ENCODE data around the gene FOXA2.
"Not testable (repeated sequence)": the region's sequence is repeated elsewhere in the genome, so short reads cannot be mapped to it uniquely, and the experiment has no call there.

Gene FOXA2

GRCh38 chr20:22567944-22568871 is 16.2 kb downstream of the FOXA2 start:
- DNase-seq = no peak

- no peak for DNase-seq
Observed at GRCh38 chr20:22566876-22567658, 17.3 kb downstream of the FOXA2 start.

DNA sequence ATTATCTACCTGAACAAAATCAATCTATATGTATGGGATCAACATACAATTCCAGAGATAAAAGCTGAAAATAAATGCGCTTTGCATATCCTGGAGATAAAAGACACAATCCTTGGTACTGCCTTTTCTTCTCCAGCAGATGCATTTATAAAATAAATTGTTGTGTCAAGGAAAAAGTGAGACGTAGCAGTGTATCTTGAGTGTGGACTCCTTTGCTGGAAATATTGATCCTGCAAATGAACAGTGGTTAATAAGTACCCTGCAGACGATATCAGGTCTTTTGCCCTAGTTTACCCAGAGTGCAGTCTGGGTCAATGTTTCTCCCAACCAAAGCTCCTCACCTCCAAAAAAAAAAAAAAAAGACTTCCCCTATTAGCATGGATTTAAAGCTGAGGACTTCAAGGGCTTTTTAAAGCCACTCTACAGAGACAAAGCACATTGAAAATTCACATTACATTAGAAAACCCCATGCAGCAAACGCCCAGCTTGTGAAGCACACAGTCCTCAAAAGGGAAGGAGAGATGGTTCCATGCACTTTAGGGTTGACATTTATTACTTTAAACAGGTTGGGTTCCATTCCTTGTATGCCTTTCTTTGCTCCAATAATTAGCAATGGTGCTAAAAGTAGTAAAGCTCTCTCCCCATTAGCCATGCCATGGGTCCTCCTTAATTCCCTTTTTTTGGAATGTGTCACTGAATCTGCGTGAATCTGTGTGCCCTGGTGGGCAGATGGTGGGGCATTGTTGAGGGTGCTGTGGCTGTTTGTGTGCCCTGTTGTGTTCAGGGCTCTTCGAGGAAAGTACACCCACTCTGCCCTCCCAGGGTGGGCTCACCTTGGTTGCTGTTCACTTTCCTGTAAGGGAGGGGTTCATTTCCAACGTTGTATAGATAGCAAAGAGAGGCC is 21.1 kb downstream of the FOXA2 start:
- DNase-seq = no peak

DNA sequence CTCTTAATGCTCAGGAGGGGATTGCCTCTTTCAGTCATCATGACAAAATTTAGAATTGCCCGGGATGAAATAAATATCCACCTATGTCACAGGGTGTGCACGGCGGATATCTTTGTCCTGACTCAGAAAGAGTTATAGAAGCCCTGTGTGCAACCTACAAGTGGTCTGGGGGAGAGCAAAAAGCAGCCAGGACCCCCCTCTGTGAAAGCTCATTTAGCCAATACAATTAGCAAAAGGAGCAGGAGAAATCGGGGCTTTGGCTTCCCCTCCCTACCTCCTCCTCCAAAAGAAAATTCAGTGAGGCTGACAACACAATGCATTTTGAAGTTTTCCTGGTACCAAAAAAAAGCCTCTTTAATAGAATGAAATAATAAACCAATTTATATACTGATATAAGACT is 21.8 kb downstream of the FOXA2 start:
- no peak for DNase-seq

GRCh38 chr20:22561965-22562577 is 22.3 kb downstream of the FOXA2 start:
- DNase-seq = no peak

- DNase-seq = no peak
Observed at GRCh38 chr20:22560817-22561216, 23.6 kb downstream of the FOXA2 start.

GRCh38 chr20:22559711-22560318 is 24.6 kb downstream of the FOXA2 start:
- DNase-seq = no peak

DNA sequence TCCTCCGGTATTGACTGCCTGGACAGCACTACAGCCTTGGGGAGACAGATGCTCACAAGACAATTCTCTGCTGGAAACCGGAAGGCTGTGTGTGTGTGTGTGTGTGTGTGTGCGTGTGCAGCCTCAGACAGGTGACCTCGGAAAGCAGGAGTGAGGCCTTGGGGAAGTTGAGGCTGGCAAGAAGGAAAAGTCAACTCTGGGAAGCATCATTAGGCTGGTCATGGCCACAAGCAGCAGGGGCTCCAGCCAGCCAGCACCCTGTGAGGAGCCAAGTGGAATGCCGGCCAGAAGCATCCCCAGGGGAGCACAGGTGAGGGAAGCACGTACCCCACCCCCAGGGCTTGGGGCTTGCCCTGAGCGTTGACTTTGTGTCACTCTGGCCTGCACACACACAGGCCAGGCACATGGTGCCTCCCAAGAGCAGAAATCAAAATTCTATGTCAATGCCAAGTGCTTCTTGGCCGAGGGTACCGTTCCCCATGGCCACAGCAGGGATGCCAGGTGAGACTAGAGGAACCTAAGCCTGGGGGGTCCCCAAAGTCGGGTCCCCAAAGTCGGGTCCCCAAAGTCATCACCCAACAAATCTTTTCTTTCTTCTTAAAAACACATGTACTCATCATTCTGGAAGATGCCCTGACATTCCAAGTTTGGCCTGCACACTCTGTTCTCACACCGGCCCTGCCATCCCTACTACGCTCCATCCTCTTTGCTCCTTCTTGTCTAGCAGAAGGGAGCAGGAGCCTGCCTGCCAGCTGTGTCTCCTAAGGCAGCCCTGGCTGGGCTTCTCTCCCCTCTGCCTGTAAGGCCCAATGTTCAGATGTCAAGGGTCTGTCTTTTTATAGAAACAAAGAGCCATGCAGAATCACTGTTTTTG is 26.7 kb downstream of the FOXA2 start:
- no peak for DNase-seq

DNA sequence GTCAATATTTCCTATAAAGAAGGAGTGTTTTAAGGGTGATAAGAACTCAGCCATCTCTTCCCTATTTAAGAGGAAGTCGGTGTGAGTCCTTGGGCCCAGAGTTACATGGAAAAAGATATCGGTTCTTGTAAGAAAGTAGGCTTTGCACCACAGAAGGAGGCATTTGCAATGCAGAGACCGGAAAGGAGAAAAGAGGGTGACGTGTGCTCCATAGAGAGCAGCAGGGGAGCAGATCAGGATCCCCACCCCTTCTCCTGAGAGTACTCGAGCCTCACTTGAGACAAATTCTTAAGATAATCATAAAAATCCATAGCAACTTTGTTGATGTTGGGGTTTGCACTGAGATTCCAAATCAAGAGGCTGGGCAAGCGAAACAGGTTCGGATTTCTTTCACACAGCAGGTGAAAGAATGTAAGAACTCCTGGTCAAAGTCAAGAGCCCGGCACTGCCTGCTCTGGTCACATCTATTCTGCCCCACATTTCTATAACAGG is 27.8 kb downstream of the FOXA2 start:
- no peak for DNase-seq

GRCh38 chr20:22555791-22556564 is 28.4 kb downstream of the FOXA2 start:
- no peak for DNase-seq

DNA sequence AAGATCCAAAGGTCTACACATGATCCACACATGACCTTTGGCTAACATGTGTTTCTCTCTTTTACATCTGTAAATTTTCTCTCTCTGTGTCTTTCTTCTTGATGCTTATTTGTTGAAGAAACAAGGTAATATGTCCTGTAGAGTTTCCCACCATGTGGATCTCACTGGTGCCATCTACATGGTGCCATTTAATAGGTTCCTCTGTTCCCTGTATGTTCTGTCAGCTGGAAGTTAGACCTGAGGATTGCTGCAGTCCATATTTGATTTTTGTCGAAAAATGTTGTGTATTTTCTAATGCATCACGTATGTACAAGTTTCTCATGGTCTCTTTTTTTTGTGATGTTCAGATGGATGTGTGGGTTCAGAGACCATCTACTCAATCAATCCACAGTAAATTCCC is 30.0 kb downstream of the FOXA2 start:
- no peak for DNase-seq

GRCh38 chr20:22550514-22550913 is 33.9 kb downstream of the FOXA2 start:
- not testable (repeated sequence) for DNase-seq

DNA sequence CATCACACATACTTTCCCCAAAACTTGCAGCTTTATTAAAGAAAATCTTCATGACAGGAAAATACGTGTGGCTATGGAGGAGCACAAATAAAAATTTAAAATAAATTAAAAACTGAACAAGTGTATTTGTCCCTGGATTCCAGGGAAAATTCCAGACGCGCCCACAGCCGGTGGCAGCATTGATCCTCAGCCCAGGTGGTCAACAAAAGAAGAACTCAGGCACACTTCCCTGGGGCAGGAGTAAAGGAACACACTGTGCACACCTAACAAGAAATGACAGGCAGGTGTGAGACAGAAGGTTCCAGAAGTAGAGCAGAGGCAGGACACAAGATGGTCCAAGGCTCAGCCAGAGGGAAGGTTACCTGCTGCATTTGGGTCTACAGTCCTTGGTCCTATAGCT is 36.3 kb downstream of the FOXA2 start:
- no peak for DNase-seq

GRCh38 chr20:22546344-22546743 is 38.0 kb downstream of the FOXA2 start:
- DNase-seq = no peak

GRCh38 chr20:22545045-22545444 is 39.3 kb downstream of the FOXA2 start:
- no peak for DNase-seq

- DNase-seq = no peak
Observed at GRCh38 chr20:22544462-22544861, 39.9 kb downstream of the FOXA2 start.

GRCh38 chr20:22542427-22542826 is 41.9 kb downstream of the FOXA2 start:
- no peak for DNase-seq

GRCh38 chr20:22540832-22541231 is 43.5 kb downstream of the FOXA2 start:
- DNase-seq = no peak

DNA sequence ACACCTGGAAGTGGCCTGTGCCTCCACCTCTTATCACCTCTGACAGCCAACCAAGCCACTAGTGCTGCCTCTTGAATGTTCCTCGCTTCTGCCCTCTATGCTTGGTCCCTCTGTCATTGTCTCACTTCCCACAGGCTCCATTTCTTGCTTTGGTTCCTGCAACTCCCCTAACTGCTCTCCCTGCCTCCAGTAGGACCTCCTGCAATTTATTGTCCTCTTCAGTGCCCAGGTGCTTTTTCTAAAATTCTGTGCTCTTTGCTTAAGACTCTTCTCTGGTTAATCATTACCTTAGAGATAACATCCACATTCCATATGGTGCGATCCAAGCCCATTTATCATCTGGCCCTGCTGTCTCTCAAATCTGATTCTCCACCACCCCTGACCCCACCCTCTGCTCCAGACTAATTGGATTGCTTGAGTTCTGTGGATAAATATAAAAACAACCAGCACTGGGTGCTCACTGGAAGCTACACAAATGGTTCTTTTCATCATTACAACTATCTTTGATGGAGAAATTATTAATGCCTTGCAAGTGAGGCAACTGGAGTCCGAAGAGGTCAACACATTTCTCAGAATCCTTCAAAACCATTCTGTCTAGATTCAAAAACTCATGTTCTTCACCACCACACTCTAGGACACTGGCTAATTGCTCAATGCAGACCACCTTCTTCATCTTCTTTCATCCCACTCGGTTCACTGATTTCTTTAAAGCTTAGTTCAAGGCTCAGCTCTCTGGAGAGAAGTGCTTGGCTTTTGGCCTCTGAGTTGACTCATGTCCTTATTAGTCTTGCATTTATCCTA is 47.2 kb downstream of the FOXA2 start:
- DNase-seq = no peak
